DOHH2 (cell line): ENCODE measurements around the gene SAMD4B.

Source experiments
- CTCF ChIP-seq: fragments of 200-600 bp; sonication (generic); IDR thresholded peaks from one replicate; pipeline ENCODE4 v1.5.1; 2014; ENCODE audit warnings: antibody characterized with exemption, mild to moderate bottlenecking, low read depth, low read length; ENCODE audit not compliant: poor library complexity, severe bottlenecking
- EZH2phosphoT487 ChIP-seq: fragments of 200-600 bp; sonication (generic); IDR thresholded peaks from 2 replicates; pipeline ENCODE4 v1.6.1; 2017; ENCODE audit warnings: borderline replicate concordance, mild to moderate bottlenecking, antibody characterized with exemption, low read length, moderate library complexity, mixed read lengths

- TF ChIP-seq CTCF, result peak; percentile 50
- TF ChIP-seq EZH2phosphoT487, result no peak
These were observed at the start of gene SAMD4B for GRCh38 chr19:39341719-39342604.
